A549 (cell line): ENCODE results near the gene ZG16B. TPM values are rescaled to one million over a fixed set of nuclear protein-coding genes. Genes with fewer than 3 reads are reported as not detected.

Experiments
- ATAC-seq, 2 experiments: fragments of 200-7000 bp in 1 of 2; fragments of >200 bp in 1 of 2; cut with Nextera tagmentation in 1 of 2; cut with Tn5 transposase in 1 of 2; 3 replicates each; pipeline versions ENCODE4 v1.8.0 to v1.9.1; 2018 to 2020; ENCODE audit warnings: mild to moderate bottlenecking in 1 of 2, moderate library complexity in 1 of 2
- CTCF ChIA-PET: fragments of 300-600 bp; sonication (Branson Sonifier 250); formaldehyde crosslinking; extraction: SDS; loops from one replicate; lab custom pipeline; 2021; ENCODE audit warnings: antibody characterized with exemption, inconsistent platforms; lab: Yijun Ruan, JAX
- POLR2A ChIA-PET: fragments of 350-600 bp; formaldehyde crosslinking; extraction: SDS; loops from one replicate; lab custom pipeline; 2021; ENCODE audit warnings: antibody characterized with exemption, inconsistent platforms; lab: Yijun Ruan, JAX
- DNase-seq, 2 experiments: peaks; one replicate each; pipeline versions ENCODE4 v3.0.0 to v3.0.0-alpha.2; 2011 to 2016; ENCODE audit warnings: low read depth in 1 of 2, low spot score in 1 of 2
- FAIRE-seq: peaks from 2 replicates; lab custom pipeline; 2011; peaks lifted over from hg19 to GRCh38; lab: Jason Lieb, UNC
- H3K27ac ChIP-seq, 2 experiments: fragments of >200 bp; sonication (Bioruptor Twin); formaldehyde crosslinking; 3 replicates each; pipeline ENCODE4 v1.5.1; 2016 to 2017
- H3K4me1 ChIP-seq: fragments of >200 bp; sonication (Bioruptor Twin); formaldehyde crosslinking; 3 replicates; pipeline ENCODE4 v1.6.1; 2016
- H3K4me2 ChIP-seq: fragments of >200 bp; sonication (Bioruptor Twin); formaldehyde crosslinking; 3 replicates; pipeline ENCODE4 v1.6.1; 2016
- H3K4me3 ChIP-seq: fragments of >200 bp; sonication (Bioruptor Twin); formaldehyde crosslinking; 3 replicates; pipeline ENCODE4 v1.5.1; 2016
- H3K9me3 ChIP-seq: fragments of >200 bp; sonication (Bioruptor Twin); formaldehyde crosslinking; 3 replicates; pipeline ENCODE4 v1.6.1; 2016
- BHLHE40 ChIP-seq: IDR thresholded peaks from 2 replicates; pipeline ENCODE4 v1.6.1; 2012; ENCODE audit warnings: low read depth, low read length, inconsistent platforms
- CEBPB ChIP-seq, 2 experiments: fragments of >200 bp in 1 of 2; sonication (Bioruptor Twin) in 1 of 2; formaldehyde crosslinking in 1 of 2; IDR thresholded peaks; 2 replicates each; pipeline ENCODE4 v1.6.1; 2012 to 2016
- FOSL2 ChIP-seq, 2 experiments: fragments of 450-650 bp in 1 of 2; fragments of >200 bp in 1 of 2; sonication (Bioruptor Twin) in 1 of 2; formaldehyde crosslinking; IDR thresholded peaks; 2 replicates each; pipeline versions ENCODE4 v1.5.0 to v1.6.1; 2016 to 2020; ENCODE audit warnings: mild to moderate bottlenecking in 1 of 2, moderate library complexity in 1 of 2
- HEYL ChIP-seq: fragments of 250-450 bp; sonication (Bioruptor Pico); IDR thresholded peaks from 2 replicates; pipeline ENCODE4 v1.8.0; 2021; ENCODE audit warnings: mild to moderate bottlenecking, moderate library complexity
- HOXB13 ChIP-seq: fragments of 250-450 bp; sonication (Bioruptor Pico); IDR thresholded peaks from 2 replicates; pipeline ENCODE4 v1.5.0; 2020; ENCODE audit warnings: low read depth, mild to moderate bottlenecking, moderate library complexity
- HOXB5 ChIP-seq: fragments of 250-450 bp; sonication (Bioruptor Pico); IDR thresholded peaks from 2 replicates; pipeline ENCODE4 v1.5.0; 2020; ENCODE audit warnings: mild to moderate bottlenecking, moderate library complexity
- KDM1A ChIP-seq: fragments of 200-600 bp; sonication (generic); IDR thresholded peaks from 2 replicates; pipeline ENCODE4 v1.6.1; 2016; ENCODE audit warnings: low read depth, mild to moderate bottlenecking
- KDM5A ChIP-seq: fragments of 200-600 bp; sonication (generic); IDR thresholded peaks from 2 replicates; pipeline ENCODE4 v1.6.1; 2016; ENCODE audit warnings: antibody characterized with exemption, mild to moderate bottlenecking
- MAFK ChIP-seq: fragments of 450-650 bp; IDR thresholded peaks from 2 replicates; pipeline ENCODE4 v1.6.1; 2014; ENCODE audit not compliant: partially characterized antibody
- MAZ ChIP-seq: fragments of 150-350 bp; IDR thresholded peaks from 2 replicates; pipeline ENCODE4 v1.6.1; 2014; ENCODE audit warnings: antibody characterized with exemption, low read depth, low read length, borderline replicate concordance
- PHF8 ChIP-seq: fragments of 200-600 bp; sonication (generic); IDR thresholded peaks from 2 replicates; pipeline ENCODE4 v1.6.1; 2016; ENCODE audit warnings: low read depth, mild to moderate bottlenecking, antibody characterized with exemption, moderate library complexity, borderline replicate concordance
- POLR2A ChIP-seq: IDR thresholded peaks from 2 replicates; pipeline ENCODE4 v1.6.1; 2012; ENCODE audit warnings: mild to moderate bottlenecking, low read length
- RARB ChIP-seq: fragments of 250-450 bp; sonication (Bioruptor Pico); IDR thresholded peaks from 2 replicates; pipeline ENCODE4 v1.8.0; 2021; ENCODE audit warnings: mild to moderate bottlenecking, moderate library complexity
- TFCP2L1 ChIP-seq: fragments of 250-450 bp; sonication (Bioruptor Pico); IDR thresholded peaks from 2 replicates; pipeline ENCODE4 v1.5.0; 2021; ENCODE audit warnings: mild to moderate bottlenecking
- WGBS: methylation state at CpG from one replicate; pipeline ENCODE4 v1.1.6; 2017; ENCODE audit errors: missing lambda C conversion rate; 5-methylcytosine and 5-hydroxymethylcytosine counted together
- polyA plus RNA-seq, 4 experiments: library from polyadenylated mRNA; depleted of rRNA in 3 of 4; stranded (reverse); fragments of >200 nt; fragmentation: RNase III in 1 of 4; extraction: RNeasy Plus Mini Kit Qiagen cat#74134 plus additional on column Dnase treatment in 1 of 4; gene quantifications; 2 replicates in 3 of 4; 3 replicates in 1 of 4; pipeline ENCODE4 v1.2.3, GENCODE V29; 2011 to 2017
- TF ChIP-seq, protein P1 (sequence below): fragments of 450-650 bp; IDR thresholded peaks from 2 replicates; pipeline ENCODE4 v1.6.1; 2014; ENCODE audit warnings: antibody characterized with exemption
- TF ChIP-seq, protein P2 (sequence below): fragments of >200 bp; sonication (Bioruptor Twin); formaldehyde crosslinking; IDR thresholded peaks from 3 replicates; pipeline ENCODE4 v1.5.1; 2016
- TF ChIP-seq, protein P3 (sequence below): fragments of 250-450 bp; sonication (Bioruptor Pico); IDR thresholded peaks from 2 replicates; pipeline ENCODE4 v1.5.0; 2021; ENCODE audit warnings: mild to moderate bottlenecking, moderate library complexity, borderline replicate concordance

Gene ZG16B
- polyA plus RNA-seq, 2 of the 4 experiments (the other 2 are of a cell fraction), result 0.40 to 0.85 TPM

DNA sequence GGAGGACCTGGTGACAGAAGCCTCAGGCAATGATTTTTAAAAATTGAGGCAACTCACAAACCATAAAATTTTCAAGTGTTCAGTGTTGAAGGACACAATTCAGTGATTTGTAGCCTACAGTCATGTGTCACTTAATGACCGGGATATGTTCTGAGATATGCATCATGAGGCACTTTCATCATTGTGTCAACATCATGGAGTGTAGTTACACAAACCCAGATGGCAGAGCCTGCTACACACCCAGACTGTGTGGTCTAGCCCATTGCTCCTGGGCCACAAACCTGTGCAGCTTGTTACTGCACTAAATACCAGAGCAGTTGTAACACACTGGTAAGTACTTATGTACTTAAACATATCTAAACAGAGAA, 30.3 kb upstream of the ZG16B start:
- ChIA-PET CTCF (interaction anchor here (0.6 to 2.7 kb wide), 6 partner anchors 9 to 203 kb away, joined by 3 to 13 read pairs (median 4); no protein-coding TSS in a partner anchor), POLR2A (no interaction called here)
- peaks cover 17% of the 10 kb centered on the region for H3K4me1 ChIP-seq
- H3K4me3 ChIP-seq, result no peak overlapping the region
- DNase-seq, result peak in 1 of 2 experiments; percentile 48
- peaks cover 18% of the 10 kb centered on the region for H3K9me3 ChIP-seq
- no peak overlapping the region for H3K27ac ChIP-seq
- TF ChIP-seq HEYL (CRISPR knock-in tag) (no peak), HOXB13 (CRISPR knock-in tag) (no peak), CEBPB (IDR thresholded peaks at IDR 0.05) (no peak), POLR2A (no peak), KDM5A (no peak), TFCP2L1 (CRISPR knock-in tag) (no peak), KDM1A (no peak), HOXB5 (CRISPR knock-in tag) (no peak)
- TF ChIP-seq, protein P1, sequence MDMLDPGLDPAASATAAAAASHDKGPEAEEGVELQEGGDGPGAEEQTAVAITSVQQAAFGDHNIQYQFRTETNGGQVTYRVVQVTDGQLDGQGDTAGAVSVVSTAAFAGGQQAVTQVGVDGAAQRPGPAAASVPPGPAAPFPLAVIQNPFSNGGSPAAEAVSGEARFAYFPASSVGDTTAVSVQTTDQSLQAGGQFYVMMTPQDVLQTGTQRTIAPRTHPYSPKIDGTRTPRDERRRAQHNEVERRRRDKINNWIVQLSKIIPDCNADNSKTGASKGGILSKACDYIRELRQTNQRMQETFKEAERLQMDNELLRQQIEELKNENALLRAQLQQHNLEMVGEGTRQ, result no peak; the same call in 1 of the 2 replicates
- TF ChIP-seq, all 56 proteins: peak for 0
- H3K4me2 ChIP-seq, result no peak overlapping the region
- FAIRE-seq (no peak), ATAC-seq (peak; percentile 61 to 70; a peak in 5 of 6 replicates)
- WGBS, result 7% methylated on average over 1 of the region's 1 CpG

DNA sequence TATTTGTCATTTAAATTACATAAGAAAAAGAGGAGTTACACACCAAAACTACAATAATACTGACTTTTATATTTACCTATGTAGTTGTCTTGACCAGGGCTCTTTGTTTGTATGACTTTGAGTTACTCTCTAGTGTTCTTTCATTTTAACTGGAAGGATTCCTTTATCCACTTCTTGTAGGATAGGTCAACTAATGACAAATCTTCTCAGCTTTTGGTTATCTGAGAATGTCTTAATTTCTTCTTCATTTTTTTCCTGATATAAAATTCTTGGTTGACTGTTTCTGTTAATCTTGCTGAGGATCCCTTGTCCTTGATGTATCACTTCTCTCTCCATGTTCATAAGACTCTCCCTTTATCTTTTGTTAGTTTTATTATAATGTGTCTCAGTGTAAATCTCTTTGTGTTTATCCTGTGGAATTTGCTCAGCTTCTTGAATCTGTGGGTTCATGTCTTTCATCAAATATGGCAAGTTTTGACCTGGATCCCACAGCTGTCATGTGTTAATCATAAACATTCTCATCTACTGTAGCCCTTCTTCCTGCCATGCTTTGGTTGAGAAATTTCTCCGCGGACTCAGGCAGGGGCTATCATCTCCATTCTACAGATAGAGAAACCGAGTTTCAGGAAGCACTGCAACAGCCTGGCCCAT, 26.4 kb upstream of the ZG16B start:
- TF ChIP-seq, protein P2, sequence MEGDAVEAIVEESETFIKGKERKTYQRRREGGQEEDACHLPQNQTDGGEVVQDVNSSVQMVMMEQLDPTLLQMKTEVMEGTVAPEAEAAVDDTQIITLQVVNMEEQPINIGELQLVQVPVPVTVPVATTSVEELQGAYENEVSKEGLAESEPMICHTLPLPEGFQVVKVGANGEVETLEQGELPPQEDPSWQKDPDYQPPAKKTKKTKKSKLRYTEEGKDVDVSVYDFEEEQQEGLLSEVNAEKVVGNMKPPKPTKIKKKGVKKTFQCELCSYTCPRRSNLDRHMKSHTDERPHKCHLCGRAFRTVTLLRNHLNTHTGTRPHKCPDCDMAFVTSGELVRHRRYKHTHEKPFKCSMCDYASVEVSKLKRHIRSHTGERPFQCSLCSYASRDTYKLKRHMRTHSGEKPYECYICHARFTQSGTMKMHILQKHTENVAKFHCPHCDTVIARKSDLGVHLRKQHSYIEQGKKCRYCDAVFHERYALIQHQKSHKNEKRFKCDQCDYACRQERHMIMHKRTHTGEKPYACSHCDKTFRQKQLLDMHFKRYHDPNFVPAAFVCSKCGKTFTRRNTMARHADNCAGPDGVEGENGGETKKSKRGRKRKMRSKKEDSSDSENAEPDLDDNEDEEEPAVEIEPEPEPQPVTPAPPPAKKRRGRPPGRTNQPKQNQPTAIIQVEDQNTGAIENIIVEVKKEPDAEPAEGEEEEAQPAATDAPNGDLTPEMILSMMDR, result no peak
- no peak for TF ChIP-seq FOSL2 (IDR thresholded peaks at IDR 0.05)
- TF ChIP-seq FOSL2 (CRISPR knock-in tag; IDR thresholded peaks at IDR 0.05), result no peak
- TF ChIP-seq, protein P3, sequence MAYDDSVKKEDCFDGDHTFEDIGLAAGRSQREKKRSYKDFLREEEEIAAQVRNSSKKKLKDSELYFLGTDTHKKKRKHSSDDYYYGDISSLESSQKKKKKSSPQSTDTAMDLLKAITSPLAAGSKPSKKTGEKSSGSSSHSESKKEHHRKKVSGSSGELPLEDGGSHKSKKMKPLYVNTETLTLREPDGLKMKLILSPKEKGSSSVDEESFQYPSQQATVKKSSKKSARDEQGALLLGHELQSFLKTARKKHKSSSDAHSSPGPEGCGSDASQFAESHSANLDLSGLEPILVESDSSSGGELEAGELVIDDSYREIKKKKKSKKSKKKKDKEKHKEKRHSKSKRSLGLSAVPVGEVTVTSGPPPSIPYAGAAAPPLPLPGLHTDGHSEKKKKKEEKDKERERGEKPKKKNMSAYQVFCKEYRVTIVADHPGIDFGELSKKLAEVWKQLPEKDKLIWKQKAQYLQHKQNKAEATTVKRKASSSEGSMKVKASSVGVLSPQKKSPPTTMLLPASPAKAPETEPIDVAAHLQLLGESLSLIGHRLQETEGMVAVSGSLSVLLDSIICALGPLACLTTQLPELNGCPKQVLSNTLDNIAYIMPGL (CRISPR knock-in tag), result no peak
- TF ChIP-seq RARB, result no peak
- no peak for TF ChIP-seq PHF8
- ChIA-PET POLR2A (no interaction called here), CTCF (interaction anchor here (1.8 to 2.5 kb wide), 2 partner anchors 20 to 35 kb away, joined by 7 read pairs; no protein-coding TSS in a partner anchor)
- no peak for ATAC-seq
- Histone ChIP-seq H3K4me1 (peaks cover 4% of the 10 kb centered on the region; the same call in 1 of the 3 replicates), H3K4me2 (no peak overlapping the region), H3K4me3 (no peak overlapping the region), H3K27ac (no peak overlapping the region), H3K9me3 (peaks cover 26% of the 10 kb centered on the region)
- no peak for FAIRE-seq
- 65% methylated on average over 3 of the region's 3 CpGs for WGBS
- no peak for DNase-seq

DNA sequence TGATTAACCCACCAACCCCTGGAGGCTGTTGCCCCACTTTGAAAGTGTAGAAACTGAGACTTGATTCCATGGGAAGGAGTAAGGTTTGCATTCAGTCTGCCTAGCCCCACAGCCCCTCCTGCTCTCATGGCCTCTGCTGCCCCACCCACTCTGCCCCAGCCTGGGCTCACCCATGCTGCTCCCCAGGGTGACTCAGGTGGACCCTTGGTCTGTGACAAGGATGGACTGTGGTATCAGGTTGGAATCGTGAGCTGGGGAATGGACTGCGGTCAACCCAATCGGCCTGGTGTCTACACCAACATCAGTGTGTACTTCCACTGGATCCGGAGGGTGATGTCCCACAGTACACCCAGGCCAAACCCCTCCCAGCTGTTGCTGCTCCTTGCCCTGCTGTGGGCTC, 25.4 kb upstream of the ZG16B start:
- POLR2A ChIA-PET, result interaction anchor here (0.5 kb wide), 1 partner anchor 157 kb away, joined by 6 read pairs; no protein-coding TSS in a partner anchor
- TF ChIP-seq BHLHE40 (no peak), MAFK (no peak), PHF8 (no peak), MAZ (no peak)
- CTCF ChIA-PET, result interaction anchor here (0.5 to 2.5 kb wide), 3 partner anchors 19 to 884 kb away, joined by 3 to 7 read pairs (median 7); no protein-coding TSS in a partner anchor
- H3K27ac ChIP-seq, result no peak overlapping the region
- 55% methylated on average over 3 of the region's 4 CpGs for WGBS
- H3K4me2 ChIP-seq, result no peak overlapping the region
- DNase-seq (no peak), ATAC-seq (no peak), FAIRE-seq (no peak)
- no peak overlapping the region for H3K4me3 ChIP-seq
- H3K9me3 ChIP-seq, result peaks cover 26% of the 10 kb centered on the region
- peaks cover under 1% of the 10 kb centered on the region; the same call in 1 of the 3 replicates for H3K4me1 ChIP-seq
